ENCODE measurements around the gene APEX1.

- TF ChIP-seq, protein P1, sequence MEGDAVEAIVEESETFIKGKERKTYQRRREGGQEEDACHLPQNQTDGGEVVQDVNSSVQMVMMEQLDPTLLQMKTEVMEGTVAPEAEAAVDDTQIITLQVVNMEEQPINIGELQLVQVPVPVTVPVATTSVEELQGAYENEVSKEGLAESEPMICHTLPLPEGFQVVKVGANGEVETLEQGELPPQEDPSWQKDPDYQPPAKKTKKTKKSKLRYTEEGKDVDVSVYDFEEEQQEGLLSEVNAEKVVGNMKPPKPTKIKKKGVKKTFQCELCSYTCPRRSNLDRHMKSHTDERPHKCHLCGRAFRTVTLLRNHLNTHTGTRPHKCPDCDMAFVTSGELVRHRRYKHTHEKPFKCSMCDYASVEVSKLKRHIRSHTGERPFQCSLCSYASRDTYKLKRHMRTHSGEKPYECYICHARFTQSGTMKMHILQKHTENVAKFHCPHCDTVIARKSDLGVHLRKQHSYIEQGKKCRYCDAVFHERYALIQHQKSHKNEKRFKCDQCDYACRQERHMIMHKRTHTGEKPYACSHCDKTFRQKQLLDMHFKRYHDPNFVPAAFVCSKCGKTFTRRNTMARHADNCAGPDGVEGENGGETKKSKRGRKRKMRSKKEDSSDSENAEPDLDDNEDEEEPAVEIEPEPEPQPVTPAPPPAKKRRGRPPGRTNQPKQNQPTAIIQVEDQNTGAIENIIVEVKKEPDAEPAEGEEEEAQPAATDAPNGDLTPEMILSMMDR (IDR thresholded peaks at IDR 0.05): no peak
- TF ChIP-seq POLR2A (IDR thresholded peaks at IDR 0.05) (no peak), POLR2AphosphoS5 (IDR thresholded peaks at IDR 0.05) (no peak)
Observed at GRCh38 chr14:20468764-20469241, 13.8 kb downstream of the APEX1 start.
